HG03025 (cell line): ENCODE data around the gene ZNF148.
"Not testable (repeated sequence)": the region's sequence is repeated elsewhere in the genome, so short reads cannot be mapped to it uniquely, and the experiment has no call there.

ENCODE experiments used
- ATAC-seq: cut with Tn5 transposase; IDR thresholded peaks from one replicate; pipeline ENCODE4 v1.9.1; 2021; ENCODE audit warnings: mild to moderate bottlenecking, moderate library complexity; ENCODE audit not compliant: unreplicated experiment, low FRiP score

The ZNF148 gene

GRCh38 chr3:125374996-125375941 is at the start of gene ZNF148:
Gene ZNF148, minus strand, starts transcription at chr3:125375325. Its CDS starts 61,685 bp downstream, at chr3:125313640.
- ATAC-seq: peak; percentile 90

GRCh38 chr3:125418306-125418705 is 43.2 kb upstream of the ZNF148 start:
- ATAC-seq: no peak

GRCh38 chr3:125416235-125416634 is 41.1 kb upstream of the ZNF148 start:
- no peak for ATAC-seq

GRCh38 chr3:125414669-125415068 is 39.5 kb upstream of the ZNF148 start:
- no peak for ATAC-seq

GRCh38 chr3:125410922-125411321 is 35.8 kb upstream of the ZNF148 start:
- ATAC-seq: no peak

- ATAC-seq: no peak
Observed at GRCh38 chr3:125406070-125406469, 30.9 kb upstream of the ZNF148 start.

- not testable (repeated sequence) for ATAC-seq
Observed at GRCh38 chr3:125405515-125405914, 30.4 kb upstream of the ZNF148 start.

GRCh38 chr3:125403789-125404188 is 28.7 kb upstream of the ZNF148 start:
- no peak for ATAC-seq

- no peak for ATAC-seq
Observed at GRCh38 chr3:125402639-125403038, 27.5 kb upstream of the ZNF148 start.

GRCh38 chr3:125401402-125401801 is 26.3 kb upstream of the ZNF148 start:
- no peak for ATAC-seq

- ATAC-seq: no peak
Observed at GRCh38 chr3:125398952-125399351, 23.8 kb upstream of the ZNF148 start.

- ATAC-seq: no peak
Observed at GRCh38 chr3:125395091-125395490, 20.0 kb upstream of the ZNF148 start.

GRCh38 chr3:125394406-125394805 is 19.3 kb upstream of the ZNF148 start:
- ATAC-seq: no peak

- ATAC-seq: no peak
Observed at GRCh38 chr3:125389282-125389681, 14.2 kb upstream of the ZNF148 start.

GRCh38 chr3:125388369-125388768 is 13.2 kb upstream of the ZNF148 start:
- ATAC-seq: not testable (repeated sequence)

GRCh38 chr3:125386811-125387210 is 11.7 kb upstream of the ZNF148 start:
- no peak for ATAC-seq

GRCh38 chr3:125383744-125384143 is 8.6 kb upstream of the ZNF148 start:
- ATAC-seq: no peak

- ATAC-seq: no peak
Observed at GRCh38 chr3:125382298-125382697, 7.2 kb upstream of the ZNF148 start.

- no peak for ATAC-seq
Observed at GRCh38 chr3:125381743-125382142, 6.6 kb upstream of the ZNF148 start.

GRCh38 chr3:125381314-125381713 is 6.2 kb upstream of the ZNF148 start:
- ATAC-seq: no peak

- ATAC-seq: no peak
Observed at GRCh38 chr3:125379483-125379882, 4.4 kb upstream of the ZNF148 start.

GRCh38 chr3:125378762-125379161 is 3.6 kb upstream of the ZNF148 start:
- ATAC-seq: no peak
